Thyroid gland (tissue), 4 donors: ENCODE measurements around the gene TMEM183A. TPM values are rescaled to one million over a fixed set of nuclear protein-coding genes. Genes with fewer than 3 reads are reported as not detected.

Experiments used
- DNase-seq, 2 donors: peaks; one replicate each; pipeline ENCODE4 v3.0.0-alpha.2; 2019
- H3K27ac ChIP-seq, 3 donors: fragments of 200-600 bp; sonication (generic); 1 replicate in 2 of 3; 2 replicates in 1 of 3; pipeline ENCODE4 v1.5.1; 2016 to 2019; ENCODE audit warnings: mild to moderate bottlenecking in 1 of 3, moderate library complexity in 1 of 3
- H3K27me3 ChIP-seq: fragments of 200-600 bp; sonication (generic); one replicate; pipeline ENCODE4 v1.5.1; 2019
- H3K36me3 ChIP-seq, 2 donors: fragments of 200-600 bp; sonication (generic); one replicate each; pipeline ENCODE4 v1.5.1; 2016 to 2019
- H3K4me1 ChIP-seq, 2 donors: fragments of 200-600 bp; sonication (generic); one replicate each; pipeline ENCODE4 v1.5.1; 2017 to 2019
- H3K4me3 ChIP-seq, 3 donors: fragments of 200-600 bp; sonication (generic); replicated peaks in 1 of 3; 1 replicate in 2 of 3; 2 replicates in 1 of 3; pipeline ENCODE4 v1.5.1; 2016; ENCODE audit warnings: mild to moderate bottlenecking in 1 of 3
- H3K9me3 ChIP-seq: fragments of 200-600 bp; sonication (generic); one replicate; pipeline ENCODE4 v1.5.1; 2017
- POLR2A ChIP-seq, 2 donors: fragments of 450-650 bp; IDR thresholded peaks; one replicate each; pipeline ENCODE4 v1.6.1; 2017; ENCODE audit warnings: antibody characterized with exemption in 2 of 2, mild to moderate bottlenecking in 2 of 2, moderate library complexity in 1 of 2
- WGBS, 2 donors: methylation state at CpG; one replicate each; pipeline ENCODE4 v1.1.5; 2017; 5-methylcytosine and 5-hydroxymethylcytosine counted together
- intact Hi-C: fragments of 100-400 bp; cut with DNase I; formaldehyde crosslinking; loops from one replicate; pipeline ENCODE4 v1.15.1; 2023
- total RNA-seq, 4 donors: library from RNA; depleted of rRNA; stranded (reverse); fragments of >200 nt; gene quantifications; one replicate each; pipeline ENCODE4 v1.2.3, GENCODE V29; 2016
- TF ChIP-seq, protein P1 (sequence below), 6 experiments: fragments of 200-600 bp in 3 of 6; fragments of 450-650 bp in 3 of 6; sonication (generic) in 3 of 6; IDR thresholded peaks; one replicate each; pipeline ENCODE4 v1.5.1; 2016 to 2019; ENCODE audit warnings: antibody characterized with exemption in 6 of 6, mild to moderate bottlenecking in 2 of 6, inconsistent platforms in 1 of 6, moderate library complexity in 1 of 6

The TMEM183A gene
- total RNA-seq, 4 donors from 2014 or later, result 71.0 to 93.9 (median 84.2) TPM

DNA sequence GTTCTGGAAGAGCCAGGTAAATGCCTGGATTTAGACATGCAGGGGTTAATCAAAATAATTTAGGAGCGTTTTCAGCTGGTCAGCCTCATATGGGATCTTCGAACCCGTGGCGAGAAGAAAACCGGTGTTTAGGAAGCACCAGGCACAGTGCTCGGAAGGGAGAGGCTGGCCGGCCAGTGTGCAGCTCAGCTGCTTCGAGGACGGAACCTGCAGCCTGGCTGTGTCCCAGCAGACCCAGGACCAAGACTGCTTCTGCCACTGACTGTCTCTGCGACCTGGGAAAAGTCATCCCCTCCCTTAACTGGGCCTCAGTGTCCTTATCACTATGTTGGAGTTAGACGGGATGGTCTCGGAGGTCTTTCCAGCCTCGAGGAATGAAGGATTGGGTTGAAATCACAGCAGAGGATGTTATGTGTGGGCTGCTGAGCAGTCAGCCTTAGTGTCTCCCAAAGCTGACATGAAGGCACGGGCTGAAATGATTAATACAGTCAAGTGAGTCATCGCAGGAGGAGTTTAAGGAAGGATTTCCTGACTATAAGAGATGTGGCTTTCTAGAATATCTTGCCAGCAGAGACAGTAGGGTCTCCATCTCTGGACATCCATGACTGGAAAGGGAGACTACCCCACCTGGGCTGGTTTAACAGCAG lies 39.9 kb downstream of the TMEM183A start:
- H3K4me3 ChIP-seq, result no peak overlapping the region
- H3K9me3 ChIP-seq, result no peaks in the 10 kb centered on the region
- 70% methylated on average over 15 of the region's 15 CpGs for WGBS, 2 donors
- no peak for TF ChIP-seq POLR2A (IDR thresholded peaks at IDR 0.05)
- TF ChIP-seq, protein P1, sequence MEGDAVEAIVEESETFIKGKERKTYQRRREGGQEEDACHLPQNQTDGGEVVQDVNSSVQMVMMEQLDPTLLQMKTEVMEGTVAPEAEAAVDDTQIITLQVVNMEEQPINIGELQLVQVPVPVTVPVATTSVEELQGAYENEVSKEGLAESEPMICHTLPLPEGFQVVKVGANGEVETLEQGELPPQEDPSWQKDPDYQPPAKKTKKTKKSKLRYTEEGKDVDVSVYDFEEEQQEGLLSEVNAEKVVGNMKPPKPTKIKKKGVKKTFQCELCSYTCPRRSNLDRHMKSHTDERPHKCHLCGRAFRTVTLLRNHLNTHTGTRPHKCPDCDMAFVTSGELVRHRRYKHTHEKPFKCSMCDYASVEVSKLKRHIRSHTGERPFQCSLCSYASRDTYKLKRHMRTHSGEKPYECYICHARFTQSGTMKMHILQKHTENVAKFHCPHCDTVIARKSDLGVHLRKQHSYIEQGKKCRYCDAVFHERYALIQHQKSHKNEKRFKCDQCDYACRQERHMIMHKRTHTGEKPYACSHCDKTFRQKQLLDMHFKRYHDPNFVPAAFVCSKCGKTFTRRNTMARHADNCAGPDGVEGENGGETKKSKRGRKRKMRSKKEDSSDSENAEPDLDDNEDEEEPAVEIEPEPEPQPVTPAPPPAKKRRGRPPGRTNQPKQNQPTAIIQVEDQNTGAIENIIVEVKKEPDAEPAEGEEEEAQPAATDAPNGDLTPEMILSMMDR (IDR thresholded peaks at IDR 0.05), result no peak
- DNase-seq, result no peak
- no peak overlapping the region for H3K27ac ChIP-seq
- no peaks in the 10 kb centered on the region for H3K4me1 ChIP-seq
- intact Hi-C loops, result no loop called here
- no peaks in the 10 kb centered on the region for H3K27me3 ChIP-seq
- no peaks in the 10 kb centered on the region for H3K36me3 ChIP-seq

DNA sequence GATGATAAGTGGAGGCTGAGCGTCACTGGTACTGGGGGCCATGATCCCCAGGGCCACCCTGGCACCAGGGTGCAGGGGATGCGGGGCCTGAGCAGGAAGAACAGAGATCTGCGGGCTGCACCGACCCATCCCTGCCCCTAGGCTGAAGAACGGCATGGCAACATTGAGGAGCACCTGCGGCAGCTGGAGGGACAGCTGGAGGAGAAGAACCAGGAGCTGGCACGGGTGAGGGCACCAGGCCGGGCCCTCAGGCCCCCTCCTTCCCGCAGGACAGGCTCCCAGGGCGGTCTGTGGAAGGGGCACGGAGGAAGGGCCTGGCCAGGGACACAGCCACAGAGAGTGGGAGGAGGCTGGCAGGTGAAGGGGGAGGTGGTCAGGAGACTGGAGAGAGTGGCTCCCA lies 40.9 kb downstream of the TMEM183A start:
- WGBS, 2 donors, result 83 to 85% methylated on average over 11 of the region's 11 CpGs
- no peaks in the 10 kb centered on the region for H3K27me3 ChIP-seq
- no peak overlapping the region for H3K27ac ChIP-seq
- DNase-seq, result no peak
- no peak overlapping the region for H3K4me3 ChIP-seq
- no peaks in the 10 kb centered on the region for H3K9me3 ChIP-seq
- TF ChIP-seq, protein P1 (IDR thresholded peaks at IDR 0.05), result no peak
- no peak for TF ChIP-seq POLR2A (IDR thresholded peaks at IDR 0.05)
- no peaks in the 10 kb centered on the region for H3K36me3 ChIP-seq
- intact Hi-C loops, result no loop called here
- H3K4me1 ChIP-seq, result no peaks in the 10 kb centered on the region

DNA sequence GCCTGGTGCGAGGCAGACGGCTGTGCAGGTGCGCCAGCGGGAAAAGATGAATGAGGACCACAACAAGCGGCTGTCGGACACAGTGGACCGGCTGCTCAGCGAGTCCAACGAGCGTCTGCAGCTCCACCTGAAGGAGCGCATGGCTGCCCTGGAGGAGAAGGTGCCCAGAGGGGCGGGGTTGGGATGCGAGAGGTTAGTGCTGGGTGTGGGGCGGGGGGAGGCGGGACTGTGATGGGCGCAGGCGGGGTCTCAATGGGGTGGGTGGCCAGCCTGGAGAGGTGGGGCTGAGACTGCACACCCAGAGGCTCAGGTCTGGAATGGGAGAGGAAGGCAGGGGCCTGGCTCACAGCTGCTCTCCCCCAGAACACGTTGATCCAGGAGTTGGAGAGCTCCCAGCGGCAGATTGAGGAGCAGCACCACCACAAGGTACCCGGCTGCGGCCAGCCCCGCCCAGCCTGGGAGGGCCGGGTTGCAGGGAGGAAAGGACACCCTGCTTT lies 41.4 kb downstream of the TMEM183A start:
- H3K9me3 ChIP-seq, result no peaks in the 10 kb centered on the region
- no peaks in the 10 kb centered on the region for H3K27me3 ChIP-seq
- H3K27ac ChIP-seq, result no peak overlapping the region
- H3K36me3 ChIP-seq, result no peaks in the 10 kb centered on the region
- no peak overlapping the region for H3K4me3 ChIP-seq
- no peak for TF ChIP-seq POLR2A (IDR thresholded peaks at IDR 0.05)
- TF ChIP-seq, protein P1 (IDR thresholded peaks at IDR 0.05), result peak in 3 of 6 experiments; percentile 20 to 30 (median 21)
- intact Hi-C loops, result no loop called here
- 38 to 43% methylated on average over 17 of the region's 23 CpGs for WGBS, 2 donors
- DNase-seq, result peak; percentile 70
- H3K4me1 ChIP-seq, result no peaks in the 10 kb centered on the region

DNA sequence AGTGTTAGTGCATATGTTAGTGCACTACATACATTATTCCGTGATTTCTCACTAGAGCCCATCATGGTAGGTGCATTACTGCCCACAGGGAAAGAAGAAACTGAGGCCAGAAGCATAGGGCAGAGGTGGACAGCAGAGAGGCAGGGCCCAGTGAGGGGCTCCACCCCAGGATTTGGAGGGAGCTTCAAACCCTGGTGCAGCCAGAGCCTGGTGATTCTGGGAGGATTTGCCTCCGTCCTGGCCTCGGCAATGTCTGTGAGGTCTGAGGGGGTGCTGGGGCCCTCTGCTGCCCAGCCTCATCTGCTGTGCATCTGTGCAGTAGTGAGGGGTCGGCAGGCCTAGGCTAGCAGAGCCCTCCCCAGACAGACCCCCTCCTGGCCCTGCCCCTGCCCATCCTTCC lies 41.9 kb downstream of the TMEM183A start:
- TF ChIP-seq POLR2A (IDR thresholded peaks at IDR 0.05), result no peak
- Histone ChIP-seq H3K27me3 (no peaks in the 10 kb centered on the region), H3K27ac (no peak overlapping the region), H3K36me3 (no peaks in the 10 kb centered on the region), H3K4me1 (no peaks in the 10 kb centered on the region), H3K9me3 (no peaks in the 10 kb centered on the region), H3K4me3 (no peak overlapping the region)
- no peak for DNase-seq
- intact Hi-C loops, result no loop called here
- 47 to 67% methylated on average over 2 to 3 of the region's 4 CpGs for WGBS, 2 donors

DNA sequence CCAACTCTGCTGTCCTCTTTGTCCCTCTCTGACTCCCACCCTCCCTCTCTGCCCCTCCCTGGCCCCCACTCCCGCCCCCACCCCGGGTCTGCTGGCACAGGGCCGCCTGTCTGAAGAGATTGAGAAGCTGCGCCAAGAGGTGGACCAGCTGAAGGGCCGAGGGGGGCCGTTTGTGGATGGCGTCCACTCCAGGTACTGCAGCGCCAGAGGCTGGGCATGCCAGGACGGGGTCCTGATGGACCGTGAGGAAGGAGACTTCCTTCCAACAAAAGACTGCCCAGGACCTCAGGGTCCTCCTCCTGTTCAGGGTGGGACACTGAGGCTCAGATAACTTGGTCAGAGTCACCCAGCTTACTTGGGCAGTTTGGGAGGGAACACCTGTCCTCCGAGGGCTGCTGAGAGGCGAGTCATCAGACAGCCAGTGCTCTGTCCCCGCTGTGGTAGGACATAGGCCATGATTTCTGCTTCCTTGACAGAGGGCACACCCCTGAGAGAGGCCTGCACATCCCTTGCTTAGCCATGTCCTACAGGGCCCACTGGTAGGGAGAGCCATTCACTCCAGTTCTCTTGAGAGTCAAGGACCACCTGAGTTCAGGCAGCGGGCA lies 42.5 kb downstream of the TMEM183A start:
- H3K36me3 ChIP-seq, result no peaks in the 10 kb centered on the region
- no peak for TF ChIP-seq POLR2A (IDR thresholded peaks at IDR 0.05)
- TF ChIP-seq, protein P1 (IDR thresholded peaks at IDR 0.05), result no peak
- no peak for DNase-seq
- H3K27me3 ChIP-seq, result no peaks in the 10 kb centered on the region
- H3K4me3 ChIP-seq, result no peak overlapping the region
- no peaks in the 10 kb centered on the region for H3K4me1 ChIP-seq
- intact Hi-C loops, result no loop called here
- H3K27ac ChIP-seq, result no peak overlapping the region
- 62 to 78% methylated on average over 4 to 10 of the region's 14 CpGs for WGBS, 2 donors
- no peaks in the 10 kb centered on the region for H3K9me3 ChIP-seq
